HepG2 (cell line): ENCODE data around the gene ZNF155. TPM values are rescaled to one million over a fixed set of nuclear protein-coding genes. Genes with fewer than 3 reads are reported as not detected.

ENCODE experiments used
- ASH2L ChIP-seq: fragments of 300-600, 200-600 bp; sonication (generic); IDR thresholded peaks from 2 replicates; pipeline ENCODE4 v1.7.0; 2017; ENCODE audit warnings: low read depth, mild to moderate bottlenecking, moderate library complexity, mixed read lengths, low read length; ENCODE audit not compliant: insufficient read length
- IRX3 ChIP-seq: sonication (generic); formaldehyde crosslinking; IDR thresholded peaks from 2 replicates; pipeline ENCODE4 v1.8.1; 2023; ENCODE audit warnings: mild to moderate bottlenecking, low read depth, missing genetic modification reagents, borderline replicate concordance
- SMC3 ChIP-seq: IDR thresholded peaks from 2 replicates; pipeline ENCODE4 v1.6.1; 2011; ENCODE audit warnings: low read length, improper control_type of control experiment
- ZBTB8A ChIP-seq: sonication (generic); formaldehyde crosslinking; IDR thresholded peaks from 2 replicates; pipeline ENCODE4 v1.4.0; 2020; ENCODE audit warnings: mild to moderate bottlenecking, low read depth, missing genetic modification reagents, borderline replicate concordance
- ZFP1 ChIP-seq: IDR thresholded peaks from 2 replicates; pipeline ENCODE4 v1.6.1; 2016
- ZFYVE20 ChIP-seq: sonication (generic); formaldehyde crosslinking; IDR thresholded peaks from 2 replicates; pipeline ENCODE4 v1.8.0; 2023; ENCODE audit warnings: low read depth, mild to moderate bottlenecking, moderate library complexity, missing genetic modification reagents, borderline replicate concordance
- ZNF546 ChIP-seq: sonication (generic); formaldehyde crosslinking; conservative IDR thresholded peaks from 2 replicates; pipeline ENCODE4 v1.8.1; 2023; ENCODE audit warnings: mild to moderate bottlenecking, missing genetic modification reagents
- ZNF781 ChIP-seq: sonication (generic); formaldehyde crosslinking; IDR thresholded peaks from 2 replicates; pipeline ENCODE4 v1.5.1; 2020; ENCODE audit warnings: borderline replicate concordance, mild to moderate bottlenecking, missing genetic modification reagents; ENCODE audit errors: not compliant biosample characterization
- polyA plus RNA-seq, 8 experiments: library from polyadenylated mRNA; depleted of rRNA in 3 of 8; stranded (reverse) in 7 of 8; unstranded in 1 of 8; fragments of >200 nt; fragmentation: Illumina TruSeq in 4 of 8; extraction: Trizol in 4 of 8; gene quantifications; 2 replicates each; pipeline versions ENCODE4 v1.2.1 to v1.2.3, GENCODE V29; 2011 to 2016; ENCODE audit warnings: low read depth in 4 of 8, missing spikeins in 1 of 8, mixed read lengths in 1 of 8; ENCODE audit not compliant: insufficient read depth in 1 of 8
- total RNA-seq, 5 experiments: library from RNA; depleted of rRNA; stranded (reverse); fragments of >200 nt; fragmentation: Illumina TruSeq; extraction: Trizol; gene quantifications; 2 replicates each; pipeline ENCODE4 v1.2.3, GENCODE V29; 2016; ENCODE audit warnings: low read depth in 1 of 5
- TF ChIP-seq, protein P1 (sequence below): sonication (generic); formaldehyde crosslinking; IDR thresholded peaks from 2 replicates; pipeline ENCODE4 v1.5.1; 2020; ENCODE audit warnings: mild to moderate bottlenecking, moderate library complexity, missing genetic modification reagents
- TF ChIP-seq, protein P2 (sequence below), 2 experiments: sonication (generic) in 1 of 2; formaldehyde crosslinking in 1 of 2; IDR thresholded peaks; 2 replicates each; pipeline versions ENCODE4 v1.4.0 to v1.6.1; 2018 to 2020; ENCODE audit warnings: missing genetic modification reagents in 2 of 2, borderline replicate concordance in 1 of 2, low read depth in 1 of 2, mild to moderate bottlenecking in 1 of 2, missing biosample characterization in 1 of 2
- TF ChIP-seq, protein P3 (sequence below): sonication (generic); formaldehyde crosslinking; IDR thresholded peaks from 2 replicates; pipeline ENCODE4 v1.8.0; 2023; ENCODE audit warnings: mild to moderate bottlenecking, missing genetic modification reagents
- TF ChIP-seq, protein P4 (sequence below): sonication (generic); formaldehyde crosslinking; IDR thresholded peaks from 2 replicates; pipeline ENCODE4 v1.4.0; 2020; ENCODE audit warnings: missing genetic modification reagents, borderline replicate concordance
- TF ChIP-seq, protein P5 (sequence below): sonication (generic); formaldehyde crosslinking; IDR thresholded peaks from 2 replicates; pipeline ENCODE4 v1.8.1; 2023; ENCODE audit warnings: mild to moderate bottlenecking, moderate library complexity, missing genetic modification reagents
- TF ChIP-seq, protein P6 (sequence below): sonication (generic); formaldehyde crosslinking; IDR thresholded peaks from 2 replicates; pipeline ENCODE4 v1.5.0; 2020; ENCODE audit warnings: missing genetic modification reagents

ZNF155 gene
- total and polyA plus RNA-seq, 2 of the 13 experiments (the other 11 are each of a cell fraction or from before 2014, with no cell fraction given) = 2.5 to 3.6 TPM

DNA sequence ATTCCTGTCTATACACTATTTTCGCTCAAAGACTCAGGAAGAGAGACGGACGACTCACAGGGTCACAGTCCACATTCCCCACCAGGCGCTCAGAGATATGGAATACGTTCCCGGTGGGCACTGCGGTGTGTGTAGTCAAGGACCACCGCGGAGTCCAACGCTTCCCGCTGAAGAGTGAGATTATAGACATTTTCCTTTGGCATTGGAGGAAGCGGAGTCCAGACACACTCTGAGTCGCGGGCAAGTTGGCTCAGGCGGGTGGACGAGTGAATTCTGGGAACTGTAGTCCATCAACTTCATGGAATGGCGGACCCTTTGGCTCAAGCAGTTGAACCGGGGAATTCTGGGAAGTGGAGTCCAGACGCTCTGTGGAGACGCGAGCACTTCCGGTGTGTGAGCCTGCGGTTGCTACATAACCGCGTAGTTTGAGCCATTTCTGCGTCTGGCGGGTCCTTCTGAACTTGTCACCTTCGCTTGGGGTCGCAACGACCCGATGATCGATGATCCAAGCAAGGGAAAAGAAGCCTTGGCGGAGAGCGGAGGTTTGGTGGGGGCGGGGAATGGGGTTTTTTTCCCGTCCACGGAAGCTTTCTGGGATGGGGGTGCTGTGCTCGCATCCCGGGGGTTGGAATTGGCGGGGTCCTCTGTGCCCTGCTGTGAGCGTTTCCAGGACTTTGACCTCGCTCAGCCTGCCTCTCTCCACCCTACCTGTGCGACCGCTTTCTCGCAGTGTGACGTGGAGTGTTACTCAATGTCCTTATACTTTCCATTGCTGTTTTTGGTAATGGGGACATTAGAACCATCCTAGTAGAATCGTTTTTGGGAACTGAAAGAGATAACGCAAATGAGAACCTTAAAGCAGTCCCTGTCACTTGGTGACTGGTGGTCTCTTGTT, 18.8 kb downstream of the ZNF155 start, which contains the start of gene ZNF230 (continued):
- TF ChIP-seq, protein P1, sequence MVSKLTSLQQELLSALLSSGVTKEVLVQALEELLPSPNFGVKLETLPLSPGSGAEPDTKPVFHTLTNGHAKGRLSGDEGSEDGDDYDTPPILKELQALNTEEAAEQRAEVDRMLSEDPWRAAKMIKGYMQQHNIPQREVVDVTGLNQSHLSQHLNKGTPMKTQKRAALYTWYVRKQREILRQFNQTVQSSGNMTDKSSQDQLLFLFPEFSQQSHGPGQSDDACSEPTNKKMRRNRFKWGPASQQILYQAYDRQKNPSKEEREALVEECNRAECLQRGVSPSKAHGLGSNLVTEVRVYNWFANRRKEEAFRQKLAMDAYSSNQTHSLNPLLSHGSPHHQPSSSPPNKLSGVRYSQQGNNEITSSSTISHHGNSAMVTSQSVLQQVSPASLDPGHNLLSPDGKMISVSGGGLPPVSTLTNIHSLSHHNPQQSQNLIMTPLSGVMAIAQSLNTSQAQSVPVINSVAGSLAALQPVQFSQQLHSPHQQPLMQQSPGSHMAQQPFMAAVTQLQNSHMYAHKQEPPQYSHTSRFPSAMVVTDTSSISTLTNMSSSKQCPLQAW (CRISPR knock-in tag) = peak; percentile 16; the same call in 1 of the 2 replicates
- TF ChIP-seq, protein P2, sequence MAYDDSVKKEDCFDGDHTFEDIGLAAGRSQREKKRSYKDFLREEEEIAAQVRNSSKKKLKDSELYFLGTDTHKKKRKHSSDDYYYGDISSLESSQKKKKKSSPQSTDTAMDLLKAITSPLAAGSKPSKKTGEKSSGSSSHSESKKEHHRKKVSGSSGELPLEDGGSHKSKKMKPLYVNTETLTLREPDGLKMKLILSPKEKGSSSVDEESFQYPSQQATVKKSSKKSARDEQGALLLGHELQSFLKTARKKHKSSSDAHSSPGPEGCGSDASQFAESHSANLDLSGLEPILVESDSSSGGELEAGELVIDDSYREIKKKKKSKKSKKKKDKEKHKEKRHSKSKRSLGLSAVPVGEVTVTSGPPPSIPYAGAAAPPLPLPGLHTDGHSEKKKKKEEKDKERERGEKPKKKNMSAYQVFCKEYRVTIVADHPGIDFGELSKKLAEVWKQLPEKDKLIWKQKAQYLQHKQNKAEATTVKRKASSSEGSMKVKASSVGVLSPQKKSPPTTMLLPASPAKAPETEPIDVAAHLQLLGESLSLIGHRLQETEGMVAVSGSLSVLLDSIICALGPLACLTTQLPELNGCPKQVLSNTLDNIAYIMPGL (CRISPR knock-in tag; IDR thresholded peaks at IDR 0.05; ENCODE audit: borderline replicate concordance in 1 of 2, low read depth in 1 of 2) = peak; percentile 32 to 52; a peak in 1 of 4 replicates
- TF ChIP-seq, protein P3, sequence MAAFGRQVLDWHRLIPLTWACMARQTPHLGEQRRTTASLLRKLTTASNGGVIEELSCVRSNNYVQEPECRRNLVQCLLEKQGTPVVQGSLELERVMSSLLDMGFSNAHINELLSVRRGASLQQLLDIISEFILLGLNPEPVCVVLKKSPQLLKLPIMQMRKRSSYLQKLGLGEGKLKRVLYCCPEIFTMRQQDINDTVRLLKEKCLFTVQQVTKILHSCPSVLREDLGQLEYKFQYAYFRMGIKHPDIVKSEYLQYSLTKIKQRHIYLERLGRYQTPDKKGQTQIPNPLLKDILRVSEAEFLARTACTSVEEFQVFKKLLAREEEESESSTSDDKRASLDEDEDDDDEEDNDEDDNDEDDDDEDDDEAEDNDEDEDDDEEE (CRISPR knock-in tag) = peak; percentile 73; the same call in 1 of the 2 replicates
- TF ChIP-seq ASH2L (peak; percentile 63), ZNF546 (0 out of 2 replicates have a peak, but pooled peaks have one; percentile 42), IRX3 (CRISPR knock-in tag) (no peak), ZBTB8A (CRISPR knock-in tag) (no peak; the same call in 1 of the 2 replicates), SMC3 (peak; percentile 33; the same call in 1 of the 2 replicates), ZFP1 (CRISPR knock-in tag) (no peak), ZNF781 (CRISPR knock-in tag) (peak; percentile 57), ZFYVE20 (CRISPR knock-in tag) (no peak)
- TF ChIP-seq, protein P4, sequence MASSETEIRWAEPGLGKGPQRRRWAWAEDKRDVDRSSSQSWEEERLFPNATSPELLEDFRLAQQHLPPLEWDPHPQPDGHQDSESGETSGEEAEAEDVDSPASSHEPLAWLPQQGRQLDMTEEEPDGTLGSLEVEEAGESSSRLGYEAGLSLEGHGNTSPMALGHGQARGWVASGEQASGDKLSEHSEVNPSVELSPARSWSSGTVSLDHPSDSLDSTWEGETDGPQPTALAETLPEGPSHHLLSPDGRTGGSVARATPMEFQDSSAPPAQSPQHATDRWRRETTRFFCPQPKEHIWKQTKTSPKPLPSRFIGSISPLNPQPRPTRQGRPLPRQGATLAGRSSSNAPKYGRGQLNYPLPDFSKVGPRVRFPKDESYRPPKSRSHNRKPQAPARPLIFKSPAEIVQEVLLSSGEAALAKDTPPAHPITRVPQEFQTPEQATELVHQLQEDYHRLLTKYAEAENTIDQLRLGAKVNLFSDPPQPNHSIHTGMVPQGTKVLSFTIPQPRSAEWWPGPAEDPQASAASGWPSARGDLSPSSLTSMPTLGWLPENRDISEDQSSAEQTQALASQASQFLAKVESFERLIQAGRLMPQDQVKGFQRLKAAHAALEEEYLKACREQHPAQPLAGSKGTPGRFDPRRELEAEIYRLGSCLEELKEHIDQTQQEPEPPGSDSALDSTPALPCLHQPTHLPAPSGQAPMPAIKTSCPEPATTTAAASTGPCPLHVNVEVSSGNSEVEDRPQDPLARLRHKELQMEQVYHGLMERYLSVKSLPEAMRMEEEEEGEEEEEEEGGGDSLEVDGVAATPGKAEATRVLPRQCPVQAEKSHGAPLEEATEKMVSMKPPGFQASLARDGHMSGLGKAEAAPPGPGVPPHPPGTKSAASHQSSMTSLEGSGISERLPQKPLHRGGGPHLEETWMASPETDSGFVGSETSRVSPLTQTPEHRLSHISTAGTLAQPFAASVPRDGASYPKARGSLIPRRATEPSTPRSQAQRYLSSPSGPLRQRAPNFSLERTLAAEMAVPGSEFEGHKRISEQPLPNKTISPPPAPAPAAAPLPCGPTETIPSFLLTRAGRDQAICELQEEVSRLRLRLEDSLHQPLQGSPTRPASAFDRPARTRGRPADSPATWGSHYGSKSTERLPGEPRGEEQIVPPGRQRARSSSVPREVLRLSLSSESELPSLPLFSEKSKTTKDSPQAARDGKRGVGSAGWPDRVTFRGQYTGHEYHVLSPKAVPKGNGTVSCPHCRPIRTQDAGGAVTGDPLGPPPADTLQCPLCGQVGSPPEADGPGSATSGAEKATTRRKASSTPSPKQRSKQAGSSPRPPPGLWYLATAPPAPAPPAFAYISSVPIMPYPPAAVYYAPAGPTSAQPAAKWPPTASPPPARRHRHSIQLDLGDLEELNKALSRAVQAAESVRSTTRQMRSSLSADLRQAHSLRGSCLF (CRISPR knock-in tag) = no peak
- TF ChIP-seq, protein P5, sequence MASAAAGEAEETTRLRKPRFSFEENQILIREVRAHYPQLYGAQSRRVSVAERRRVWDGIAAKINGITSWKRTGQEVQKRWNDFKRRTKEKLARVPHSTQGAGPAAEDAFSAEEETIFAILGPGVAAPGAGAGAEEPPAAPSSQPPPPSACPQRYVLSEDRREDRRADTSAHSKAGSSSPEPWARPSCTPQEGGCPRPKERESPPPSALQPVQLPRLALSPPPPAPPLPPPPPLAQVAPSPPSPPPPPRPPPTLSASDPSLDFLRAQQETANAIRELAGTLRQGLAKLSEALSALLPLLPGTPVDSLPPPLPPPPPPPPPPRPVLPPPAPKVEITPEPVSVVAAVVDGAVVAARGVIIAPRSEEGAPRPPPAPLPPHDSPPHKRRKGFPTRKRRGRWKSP = peak; percentile 41; the same call in 1 of the 2 replicates
- TF ChIP-seq, protein P6, sequence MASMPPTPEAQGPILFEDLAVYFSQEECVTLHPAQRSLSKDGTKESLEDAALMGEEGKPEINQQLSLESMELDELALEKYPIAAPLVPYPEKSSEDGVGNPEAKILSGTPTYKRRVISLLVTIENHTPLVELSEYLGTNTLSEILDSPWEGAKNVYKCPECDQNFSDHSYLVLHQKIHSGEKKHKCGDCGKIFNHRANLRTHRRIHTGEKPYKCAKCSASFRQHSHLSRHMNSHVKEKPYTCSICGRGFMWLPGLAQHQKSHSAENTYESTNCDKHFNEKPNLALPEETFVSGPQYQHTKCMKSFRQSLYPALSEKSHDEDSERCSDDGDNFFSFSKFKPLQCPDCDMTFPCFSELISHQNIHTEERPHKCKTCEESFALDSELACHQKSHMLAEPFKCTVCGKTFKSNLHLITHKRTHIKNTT (CRISPR knock-in tag) = no peak
